HG03432 (cell line): ENCODE results near the gene MMP24.
"Not testable (repeated sequence)": the region's sequence is repeated elsewhere in the genome, so short reads cannot be mapped to it uniquely, and the experiment has no call there.

Source experiments
- ATAC-seq: cut with Tn5 transposase; IDR thresholded peaks from one replicate; pipeline ENCODE4 v1.9.1; 2021; ENCODE audit warnings: mild to moderate bottlenecking, moderate library complexity; ENCODE audit not compliant: unreplicated experiment

MMP24 gene

GRCh38 chr20:35254448-35254999 lies 28.0 kb downstream of the MMP24 start:
- ATAC-seq, result no peak

- ATAC-seq, result no peak
These were observed 30.9 kb downstream of the MMP24 start for GRCh38 chr20:35257175-35257909.

GRCh38 chr20:35260426-35260825 lies 33.9 kb downstream of the MMP24 start:
- no peak for ATAC-seq

GRCh38 chr20:35262321-35262720 lies 35.8 kb downstream of the MMP24 start:
- not testable (repeated sequence) for ATAC-seq

GRCh38 chr20:35262731-35263531 lies 36.4 kb downstream of the MMP24 start:
- ATAC-seq, result not testable (repeated sequence)

GRCh38 chr20:35263532-35264341 lies 37.2 kb downstream of the MMP24 start:
- no peak for ATAC-seq

- no peak for ATAC-seq
These were observed 38.3 kb downstream of the MMP24 start for GRCh38 chr20:35264755-35265154.

- no peak for ATAC-seq
These were observed 40.6 kb downstream of the MMP24 start for GRCh38 chr20:35267092-35267491.

- ATAC-seq, result no peak
These were observed 42.7 kb downstream of the MMP24 start for GRCh38 chr20:35269055-35269781.

GRCh38 chr20:35270021-35270902 lies 43.8 kb downstream of the MMP24 start:
- ATAC-seq, result no peak

- ATAC-seq, result no peak
These were observed 44.8 kb downstream of the MMP24 start for GRCh38 chr20:35271073-35271882.

GRCh38 chr20:35271904-35272303 lies 45.4 kb downstream of the MMP24 start:
- ATAC-seq, result no peak

GRCh38 chr20:35273449-35274171 lies 47.1 kb downstream of the MMP24 start:
- no peak for ATAC-seq

- no peak for ATAC-seq
These were observed 47.9 kb downstream of the MMP24 start for GRCh38 chr20:35274172-35275092.

GRCh38 chr20:35275741-35276251 lies 49.3 kb downstream of the MMP24 start:
- no peak for ATAC-seq

GRCh38 chr20:35276408-35276807 lies 49.9 kb downstream of the MMP24 start:
- no peak for ATAC-seq

GRCh38 chr20:35277127-35277526 lies 50.6 kb downstream of the MMP24 start:
- no peak for ATAC-seq
